GM18517 (cell line): ENCODE measurements around the gene IMP4.

Source experiments
- ATAC-seq: cut with Tn5 transposase; IDR thresholded peaks from one replicate; pipeline ENCODE4 v1.9.1; 2021; ENCODE audit warnings: mild to moderate bottlenecking, moderate library complexity; ENCODE audit not compliant: unreplicated experiment

The IMP4 gene

GRCh38 chr2:130375291-130376266 lies 32.9 kb downstream of the IMP4 start:
- no peak for ATAC-seq

- ATAC-seq, result peak; percentile 68
Measured at GRCh38 chr2:130376433-130377293, 34.0 kb downstream of the IMP4 start.

GRCh38 chr2:130377491-130377890 lies 34.8 kb downstream of the IMP4 start:
- no peak for ATAC-seq

GRCh38 chr2:130378206-130378897 lies 35.7 kb downstream of the IMP4 start:
- ATAC-seq, result no peak

- no peak for ATAC-seq
Measured at GRCh38 chr2:130378898-130379214, 36.2 kb downstream of the IMP4 start.

- no peak for ATAC-seq
Measured at GRCh38 chr2:130380096-130380934, 37.6 kb downstream of the IMP4 start.

GRCh38 chr2:130381145-130381544 lies 38.4 kb downstream of the IMP4 start:
- ATAC-seq, result no peak

GRCh38 chr2:130381619-130382018 lies 38.9 kb downstream of the IMP4 start:
- no peak for ATAC-seq

GRCh38 chr2:130382313-130382917 lies 39.7 kb downstream of the IMP4 start:
- ATAC-seq, result no peak

DNA sequence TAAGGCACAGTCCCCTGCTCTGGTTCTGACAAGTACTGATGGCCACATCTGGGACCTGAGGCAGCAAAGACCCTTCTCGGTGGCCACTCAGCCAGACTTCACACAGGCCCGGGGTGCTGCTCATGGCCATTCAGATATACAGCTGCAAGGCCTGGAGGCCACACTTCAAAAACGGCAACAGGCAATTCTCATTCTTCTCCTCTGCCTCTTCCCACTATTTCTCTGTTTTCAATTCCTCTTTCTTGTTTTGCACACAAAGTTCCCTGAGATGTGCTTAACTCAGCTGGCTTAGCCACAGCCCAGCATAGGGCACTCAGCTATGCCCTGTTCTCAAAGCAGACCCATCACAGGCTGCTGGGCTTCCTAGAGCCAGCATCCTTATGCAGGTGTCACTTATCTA lies 43.0 kb downstream of the IMP4 start:
- peak; percentile 58 for ATAC-seq

DNA sequence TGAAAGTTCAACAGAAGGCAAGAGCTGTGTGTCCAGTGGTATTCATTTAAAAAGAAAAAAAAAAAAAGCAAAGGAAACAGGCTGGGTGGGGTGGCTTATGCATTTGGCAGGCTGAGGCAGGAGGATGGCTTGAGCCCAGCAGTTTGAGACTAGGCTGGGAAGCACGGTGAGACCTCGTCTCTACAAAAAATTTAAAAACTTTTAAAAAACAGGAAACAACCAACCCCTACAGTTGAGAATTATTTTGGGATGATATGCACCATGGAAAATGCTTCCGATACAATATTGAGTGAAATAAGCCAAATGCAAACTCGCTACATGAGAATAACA lies 44.3 kb downstream of the IMP4 start:
- no peak for ATAC-seq

DNA sequence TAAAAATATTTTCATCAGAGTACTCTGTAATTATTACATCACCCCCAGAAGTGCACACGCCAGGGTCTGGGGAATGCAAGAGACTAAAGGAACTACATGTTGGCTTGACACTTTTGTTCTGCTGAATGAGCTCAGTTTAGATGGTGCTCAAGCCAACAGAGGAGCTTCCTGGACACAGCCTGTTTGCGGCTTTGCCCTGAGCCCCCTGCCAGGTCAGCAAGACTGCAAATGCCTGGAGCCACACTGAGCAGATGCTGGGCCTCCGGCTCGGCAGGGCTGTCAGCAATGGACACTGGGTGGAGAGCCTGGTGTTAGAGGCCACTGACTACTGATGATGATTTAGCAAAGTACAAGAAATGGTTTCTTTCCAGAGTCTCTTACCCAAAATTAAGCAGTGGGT lies 45.1 kb downstream of the IMP4 start:
- ATAC-seq, result no peak

GRCh38 chr2:130388221-130388907 lies 45.7 kb downstream of the IMP4 start:
- no peak for ATAC-seq

GRCh38 chr2:130389358-130389757 lies 46.7 kb downstream of the IMP4 start:
- ATAC-seq, result no peak

GRCh38 chr2:130389783-130390182 lies 47.1 kb downstream of the IMP4 start:
- ATAC-seq, result no peak

GRCh38 chr2:130390460-130391057 lies 47.9 kb downstream of the IMP4 start:
- no peak for ATAC-seq

DNA sequence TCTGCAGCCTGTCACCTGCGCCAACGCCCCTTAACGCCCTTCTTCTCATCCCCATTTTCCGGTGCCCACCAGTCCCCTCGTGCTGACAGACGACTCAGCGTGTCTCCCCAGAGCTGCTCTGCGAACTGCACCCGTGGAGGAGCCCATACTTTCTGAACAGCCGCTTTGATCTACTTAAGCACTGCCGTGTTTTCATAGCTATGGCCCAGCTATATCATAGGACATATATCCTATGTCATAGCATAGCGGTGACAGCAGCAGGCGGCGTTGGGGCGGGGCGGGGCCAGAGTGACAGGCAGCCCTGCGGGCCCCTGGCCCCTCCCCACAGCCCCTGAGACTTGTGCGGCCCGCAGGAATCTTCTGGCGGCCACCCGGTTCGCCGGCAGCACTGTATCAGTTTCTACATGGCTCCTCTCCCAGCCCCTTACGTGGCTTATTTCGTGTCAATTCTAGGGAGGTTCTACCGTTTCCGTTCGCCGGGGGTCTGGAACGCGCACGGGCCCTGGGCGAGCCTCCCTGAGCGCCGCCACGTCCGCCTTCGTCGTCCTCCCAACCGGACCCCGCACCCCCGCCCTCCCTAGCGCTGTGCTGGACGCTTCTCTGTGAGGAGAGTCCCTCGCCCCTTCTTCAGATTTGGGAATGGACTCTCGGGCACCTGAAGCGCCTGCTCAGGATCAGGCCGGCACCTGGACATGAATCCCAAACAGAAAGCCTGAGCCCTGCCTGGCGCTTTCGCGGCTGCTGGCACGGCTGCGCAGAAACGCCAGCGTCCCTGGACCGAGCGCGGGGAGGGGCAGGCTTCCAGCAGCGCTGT lies 48.6 kb downstream of the IMP4 start:
- ATAC-seq, result peak; percentile 89
